Tibial artery (tissue), 4 donors: Measurements from ENCODE around the gene SH3RF1.

ENCODE experiments used
- DNase-seq, 2 donors: peaks; one replicate each; pipeline ENCODE4 v3.0.0-alpha.2; 2019
- H3K27ac ChIP-seq, 2 donors: fragments of 200-600 bp; sonication (generic) in 1 of 2; 1 replicate in 1 of 2; 2 replicates in 1 of 2; pipeline ENCODE4 v1.5.1; 2018 to 2019; ENCODE audit warnings: mild to moderate bottlenecking in 1 of 2
- H3K27me3 ChIP-seq, 2 donors: fragments of 200-600 bp; sonication (generic) in 1 of 2; one replicate each; pipeline versions ENCODE4 v1.5.1 to v1.6.0; 2016 to 2019
- H3K36me3 ChIP-seq, 3 donors: fragments of 200-600 bp; sonication (generic) in 2 of 3; one replicate each; pipeline ENCODE4 v1.5.1; 2016 to 2019; ENCODE audit warnings: mild to moderate bottlenecking in 2 of 3
- H3K4me1 ChIP-seq, 4 donors: fragments of 200-600 bp; sonication (generic) in 2 of 4; 1 replicate in 3 of 4; 2 replicates in 1 of 4; pipeline ENCODE4 v1.5.1; 2016 to 2019
- H3K4me3 ChIP-seq, 2 donors: fragments of 200-600 bp; sonication (generic) in 1 of 2; 1 replicate in 1 of 2; 2 replicates in 1 of 2; pipeline ENCODE4 v1.5.1; 2018 to 2019; ENCODE audit warnings: mild to moderate bottlenecking in 2 of 2
- H3K9me3 ChIP-seq, 3 donors: fragments of 200-600 bp; sonication (generic) in 1 of 3; one replicate each; pipeline ENCODE4 v1.5.1; 2016 to 2019
- CTCF ChIP-seq, 2 experiments: fragments of 200-600 bp in 1 of 2; fragments of 450-650 bp in 1 of 2; IDR thresholded peaks; one replicate each; pipeline ENCODE4 v1.5.1; 2017 to 2019; ENCODE audit warnings: antibody characterized with exemption in 2 of 2, mild to moderate bottlenecking in 1 of 2, moderate library complexity in 1 of 2
- intact Hi-C: fragments of 100-400 bp; cut with DNase I; formaldehyde crosslinking; loops from one replicate; pipeline ENCODE4 v1.15.0; 2023; ENCODE audit warnings: low total_unique reads

SH3RF1 gene

GRCh38 chr4:169248645-169249044, 22.1 kb downstream of the SH3RF1 start:
- Histone ChIP-seq H3K4me1 (peaks cover 0 to 80% (median 45%) of the 10 kb centered on the region in 4 donors), H3K27me3 (no peaks in the 10 kb centered on the region), H3K27ac (no peak overlapping the region), H3K36me3 (no peaks in the 10 kb centered on the region), H3K4me3 (no peak overlapping the region), H3K9me3 (no peaks in the 10 kb centered on the region)
- TF ChIP-seq CTCF (IDR thresholded peaks at IDR 0.05), result no peak
- DNase-seq, result no peak
- intact Hi-C loops, result no loop called here

GRCh38 chr4:169246957-169247396, 23.8 kb downstream of the SH3RF1 start:
- intact Hi-C loops, result no loop called here
- no peaks in the 10 kb centered on the region for H3K27me3 ChIP-seq
- H3K4me3 ChIP-seq, result no peak overlapping the region
- H3K27ac ChIP-seq, result no peak overlapping the region
- peaks cover 0 to 80% (median 39%) of the 10 kb centered on the region in 4 donors for H3K4me1 ChIP-seq
- no peaks in the 10 kb centered on the region for H3K9me3 ChIP-seq
- H3K36me3 ChIP-seq, result no peaks in the 10 kb centered on the region
- TF ChIP-seq CTCF (IDR thresholded peaks at IDR 0.05), result no peak
- no peak for DNase-seq

- TF ChIP-seq CTCF (IDR thresholded peaks at IDR 0.05), result no peak
- Histone ChIP-seq H3K4me3 (no peak overlapping the region), H3K27ac (no peak overlapping the region), H3K27me3 (no peaks in the 10 kb centered on the region), H3K9me3 (no peaks in the 10 kb centered on the region), H3K4me1 (peaks cover 0 to 80% (median 41%) of the 10 kb centered on the region in 4 donors), H3K36me3 (no peaks in the 10 kb centered on the region)
- no peak for DNase-seq
- intact Hi-C loops, result no loop called here
These were observed 24.5 kb downstream of the SH3RF1 start for GRCh38 chr4:169246279-169246678.

GRCh38 chr4:169245061-169245460, 25.7 kb downstream of the SH3RF1 start:
- DNase-seq, result no peak
- Histone ChIP-seq H3K9me3 (no peaks in the 10 kb centered on the region), H3K4me1 (peaks cover 0 to 76% (median 33%) of the 10 kb centered on the region in 4 donors), H3K4me3 (no peak overlapping the region), H3K27ac (no peak overlapping the region), H3K36me3 (no peaks in the 10 kb centered on the region), H3K27me3 (no peaks in the 10 kb centered on the region)
- intact Hi-C loops, result no loop called here
- no peak for TF ChIP-seq CTCF (IDR thresholded peaks at IDR 0.05)

- TF ChIP-seq CTCF (IDR thresholded peaks at IDR 0.05), result no peak
- Histone ChIP-seq H3K27ac (peak overlapping the region in 1 of 2 donors; percentile 40), H3K4me1 (peaks cover 0 to 76% (median 28%) of the 10 kb centered on the region in 4 donors), H3K36me3 (no peaks in the 10 kb centered on the region), H3K4me3 (no peak overlapping the region), H3K27me3 (no peaks in the 10 kb centered on the region), H3K9me3 (no peaks in the 10 kb centered on the region)
- intact Hi-C loops, result no loop called here
- DNase-seq, result no peak
These were observed 26.7 kb downstream of the SH3RF1 start for GRCh38 chr4:169243825-169244609.
